ENCODE measurements around the gene SCP2.

The SCP2 gene, protein sequence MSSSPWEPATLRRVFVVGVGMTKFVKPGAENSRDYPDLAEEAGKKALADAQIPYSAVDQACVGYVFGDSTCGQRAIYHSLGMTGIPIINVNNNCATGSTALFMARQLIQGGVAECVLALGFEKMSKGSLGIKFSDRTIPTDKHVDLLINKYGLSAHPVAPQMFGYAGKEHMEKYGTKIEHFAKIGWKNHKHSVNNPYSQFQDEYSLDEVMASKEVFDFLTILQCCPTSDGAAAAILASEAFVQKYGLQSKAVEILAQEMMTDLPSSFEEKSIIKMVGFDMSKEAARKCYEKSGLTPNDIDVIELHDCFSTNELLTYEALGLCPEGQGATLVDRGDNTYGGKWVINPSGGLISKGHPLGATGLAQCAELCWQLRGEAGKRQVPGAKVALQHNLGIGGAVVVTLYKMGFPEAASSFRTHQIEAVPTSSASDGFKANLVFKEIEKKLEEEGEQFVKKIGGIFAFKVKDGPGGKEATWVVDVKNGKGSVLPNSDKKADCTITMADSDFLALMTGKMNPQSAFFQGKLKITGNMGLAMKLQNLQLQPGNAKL

DNA sequence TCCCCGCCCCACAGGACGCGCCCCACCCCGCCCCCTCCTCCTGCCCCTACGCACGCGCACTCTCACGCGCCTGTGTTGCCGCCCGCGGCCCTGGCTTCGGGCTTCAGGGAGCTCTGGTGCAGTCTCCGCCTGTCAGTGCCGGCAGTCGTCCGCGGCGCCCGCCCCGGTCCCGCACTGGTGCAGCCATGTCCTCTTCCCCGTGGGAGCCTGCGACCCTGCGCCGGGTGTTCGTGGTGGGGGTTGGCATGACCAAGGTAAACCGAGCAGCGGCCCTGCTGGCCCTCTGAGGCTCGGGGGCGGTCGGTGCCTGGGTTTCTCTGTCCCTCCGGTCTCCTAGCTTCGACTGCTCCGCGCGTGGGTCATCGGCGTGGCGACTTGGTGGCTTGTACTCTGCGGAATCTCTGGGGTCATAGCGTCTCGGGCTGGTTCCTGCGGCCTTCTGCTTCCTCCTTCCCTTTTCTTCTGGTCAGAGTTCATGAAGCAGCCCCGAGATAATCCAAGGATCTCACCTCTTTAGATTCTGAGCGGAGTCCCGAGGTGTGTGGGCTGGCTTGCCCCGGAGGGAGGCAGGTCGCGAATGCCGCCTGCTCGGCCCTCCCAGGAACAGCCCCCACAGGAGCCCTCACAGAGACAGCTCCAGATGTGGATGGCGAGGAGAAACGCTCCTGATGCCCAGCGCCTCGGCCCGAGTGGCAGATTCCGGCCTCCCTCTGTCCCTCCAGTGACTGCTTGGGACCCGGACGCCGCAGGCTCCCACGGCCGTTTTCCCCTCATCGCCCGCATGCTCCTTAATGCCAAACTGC lies at the start of gene SCP2:
TSS of gene SCP2 (plus strand) at position 65 of the 803 bp plus-strand sequence. CDS start at position 186, 121 bp downstream.
- peak; percentile 62 for DNase-seq

DNA sequence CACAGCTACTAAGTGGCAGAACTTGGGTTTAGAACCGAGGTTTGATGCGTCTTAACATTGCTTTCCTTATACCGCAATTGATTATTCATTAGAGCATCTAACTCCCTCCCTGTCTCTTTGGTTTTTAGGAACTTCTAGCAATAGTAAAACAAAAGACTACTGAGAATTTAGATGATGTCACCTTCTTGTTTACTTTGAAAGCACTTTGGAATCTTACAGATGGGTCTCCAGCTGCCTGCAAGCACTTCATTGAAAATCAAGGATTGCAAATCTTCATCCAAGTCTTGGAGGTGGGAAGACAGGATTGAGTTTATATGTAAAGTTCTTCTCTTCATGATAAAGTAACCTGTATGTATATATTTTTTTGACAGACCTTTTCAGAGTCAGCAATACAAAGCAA lies 49.5 kb upstream of the SCP2 start:
- no peak for DNase-seq

DNA sequence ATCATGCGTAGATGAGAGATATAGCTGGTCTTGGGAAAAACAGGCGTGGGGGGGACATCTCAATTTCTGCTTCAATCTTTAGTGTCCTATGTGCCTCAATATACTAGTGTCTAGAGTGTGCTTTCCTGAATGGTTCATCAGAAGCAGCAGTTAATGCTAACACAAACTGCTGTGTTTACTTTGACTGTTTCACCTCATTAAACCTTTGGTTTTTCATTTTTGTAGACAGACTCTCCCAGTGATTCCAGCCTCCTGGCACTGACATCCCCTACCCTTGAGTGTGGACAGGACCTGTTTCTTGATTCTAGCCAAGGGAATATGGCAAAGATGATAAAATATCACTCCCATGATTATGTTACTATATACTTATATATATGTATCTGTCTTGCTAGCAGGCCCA lies 46.9 kb upstream of the SCP2 start:
- DNase-seq = no peak

DNA sequence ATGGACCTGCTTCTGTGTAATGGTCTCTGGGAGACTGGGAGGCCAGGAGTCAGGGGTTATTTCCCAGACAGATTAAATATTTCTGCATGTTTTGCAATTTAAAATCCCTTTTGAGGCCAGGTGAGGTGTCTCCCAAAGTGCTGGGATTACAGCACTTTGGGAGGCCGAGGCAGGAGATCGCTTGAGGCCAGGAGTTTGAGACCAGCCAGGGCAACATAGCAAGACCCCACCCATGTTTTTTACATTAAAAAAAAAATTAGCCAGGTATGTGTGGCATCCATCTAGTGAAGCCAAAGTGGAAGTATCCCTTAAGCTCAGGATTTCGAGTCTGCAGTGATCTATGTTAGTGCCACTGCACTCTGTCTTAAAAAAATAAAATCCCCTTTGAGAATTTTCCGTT lies 39.6 kb upstream of the SCP2 start:
- DNase-seq = no peak

DNA sequence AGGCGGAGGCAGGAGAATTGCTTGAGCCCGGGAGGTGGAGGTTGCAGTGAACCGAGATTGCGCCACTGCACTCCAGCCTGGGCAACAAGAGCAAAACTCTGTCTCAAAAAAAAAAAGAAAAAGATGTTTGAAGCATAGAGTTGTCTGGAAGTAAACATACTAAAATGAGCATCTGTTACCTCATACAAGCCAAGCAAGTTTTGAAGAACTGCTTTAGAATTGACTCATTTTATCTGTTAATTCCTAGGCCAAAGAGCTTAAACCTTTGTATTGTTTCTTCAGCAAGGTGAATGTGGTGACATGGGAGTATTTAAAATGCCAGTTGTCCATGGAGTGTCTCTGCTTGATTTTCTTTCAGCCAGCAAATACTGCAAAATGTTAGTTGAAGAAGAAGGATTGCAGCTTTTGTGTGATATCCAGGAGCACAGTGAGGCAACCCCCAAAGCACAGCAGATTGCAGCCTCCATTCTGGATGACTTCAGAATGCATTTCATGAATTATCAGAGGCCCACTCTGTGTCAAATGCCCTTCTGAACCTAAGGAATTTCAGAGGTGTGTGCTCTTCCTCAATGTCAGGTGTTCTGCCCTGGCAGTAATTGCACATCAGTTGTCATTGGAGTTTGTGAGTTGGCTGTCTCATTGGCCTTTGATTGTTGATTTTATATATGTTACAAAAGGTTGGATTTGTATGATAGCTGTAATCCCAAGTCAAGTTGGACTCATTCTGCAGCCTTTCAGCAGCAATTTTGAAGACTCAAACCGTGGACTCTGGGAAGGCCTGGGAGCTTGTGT lies 34.5 kb upstream of the SCP2 start:
- no peak for DNase-seq

DNA sequence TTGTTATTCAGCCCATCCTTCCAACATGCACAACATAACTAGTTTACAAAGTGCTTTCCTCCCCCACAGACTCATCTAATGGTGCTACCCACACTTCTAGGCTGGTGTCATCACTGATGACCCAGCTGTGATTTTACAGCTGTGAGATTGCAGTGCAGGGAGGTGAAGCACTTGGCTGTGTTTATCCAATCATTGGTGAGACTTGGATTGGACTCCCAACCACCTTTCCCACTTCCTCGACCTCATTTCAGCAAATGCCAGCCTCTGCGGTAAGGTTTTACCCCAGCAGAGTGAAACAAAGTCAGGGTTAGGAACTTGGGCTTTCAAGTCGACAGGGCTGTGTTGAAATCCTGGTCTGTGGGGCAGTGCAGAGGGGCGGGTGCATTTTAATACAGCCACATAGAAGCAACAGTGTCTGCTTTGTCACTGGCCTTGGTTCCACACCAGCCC lies 27.6 kb upstream of the SCP2 start:
- DNase-seq = no peak

DNA sequence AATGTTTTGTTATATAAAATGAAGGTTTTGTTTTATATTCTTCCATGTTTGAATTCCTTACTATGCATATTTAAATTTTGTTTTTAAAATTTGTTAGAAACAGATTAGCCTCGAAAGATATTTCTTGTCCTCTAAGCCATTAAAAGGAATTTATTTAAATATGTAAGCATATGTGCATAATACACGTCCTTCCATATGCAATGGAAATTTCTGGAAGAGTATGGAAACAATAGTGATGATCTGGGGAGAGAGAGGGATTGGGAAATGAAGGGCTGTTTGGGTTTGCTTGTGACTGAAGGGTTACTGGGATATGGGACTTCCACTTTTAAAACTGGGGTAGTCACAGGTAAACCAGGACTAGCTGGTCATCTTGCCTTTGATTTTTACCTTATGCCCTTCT lies 26.7 kb upstream of the SCP2 start:
- no peak for DNase-seq

DNA sequence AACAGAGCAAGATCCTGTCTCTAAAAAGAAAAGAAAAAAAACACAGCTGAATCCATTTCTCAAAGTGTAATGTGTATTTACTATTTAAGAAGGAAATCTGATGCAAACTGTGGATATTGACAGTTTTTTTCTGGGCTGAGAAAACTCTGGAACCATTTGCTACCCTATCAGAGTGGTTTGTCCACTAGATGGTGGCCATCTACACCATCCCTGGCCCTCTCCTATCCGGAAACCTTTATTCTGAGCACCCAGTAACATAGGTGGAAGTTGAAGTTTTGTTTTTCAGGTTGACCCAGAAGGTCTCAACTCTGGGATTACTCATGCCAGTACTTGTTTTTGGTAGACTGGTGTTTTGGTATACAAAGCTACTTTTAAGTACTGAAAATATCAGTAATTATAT lies 25.7 kb upstream of the SCP2 start:
- DNase-seq = no peak

DNA sequence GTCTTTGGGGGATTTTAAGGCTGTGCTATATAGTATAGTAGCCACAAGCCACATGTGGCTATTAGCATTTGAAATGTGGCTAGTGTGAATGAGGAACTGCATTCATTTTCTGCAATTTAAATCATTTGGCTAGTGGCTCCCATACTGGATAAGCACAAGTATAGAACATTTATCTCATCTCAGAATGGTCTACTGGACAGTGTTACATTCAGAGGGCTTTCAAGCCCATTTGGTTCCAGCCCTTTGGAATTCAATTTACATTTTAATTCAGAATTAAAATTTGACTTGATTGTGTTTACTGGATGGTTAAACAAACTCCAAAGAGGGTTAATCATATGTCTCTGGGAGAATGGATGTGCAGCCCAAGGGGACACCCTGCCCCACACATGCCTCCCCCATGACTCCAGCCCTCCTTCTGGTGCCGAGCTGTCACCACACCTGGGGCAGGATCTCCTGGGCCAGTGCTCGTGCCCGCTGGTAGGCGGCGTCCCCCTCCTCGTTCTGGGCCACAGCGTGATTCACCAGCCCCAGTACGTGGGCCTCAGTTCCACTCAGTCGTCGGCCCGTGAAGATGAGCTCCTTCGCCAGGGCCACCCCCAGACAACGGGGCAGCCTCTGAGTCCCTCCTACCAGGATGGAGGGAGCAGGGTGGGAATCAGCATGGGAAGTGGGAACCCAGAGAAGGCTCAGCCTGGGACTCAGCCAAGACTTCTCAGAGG lies 22.7 kb upstream of the SCP2 start:
- DNase-seq = no peak

DNA sequence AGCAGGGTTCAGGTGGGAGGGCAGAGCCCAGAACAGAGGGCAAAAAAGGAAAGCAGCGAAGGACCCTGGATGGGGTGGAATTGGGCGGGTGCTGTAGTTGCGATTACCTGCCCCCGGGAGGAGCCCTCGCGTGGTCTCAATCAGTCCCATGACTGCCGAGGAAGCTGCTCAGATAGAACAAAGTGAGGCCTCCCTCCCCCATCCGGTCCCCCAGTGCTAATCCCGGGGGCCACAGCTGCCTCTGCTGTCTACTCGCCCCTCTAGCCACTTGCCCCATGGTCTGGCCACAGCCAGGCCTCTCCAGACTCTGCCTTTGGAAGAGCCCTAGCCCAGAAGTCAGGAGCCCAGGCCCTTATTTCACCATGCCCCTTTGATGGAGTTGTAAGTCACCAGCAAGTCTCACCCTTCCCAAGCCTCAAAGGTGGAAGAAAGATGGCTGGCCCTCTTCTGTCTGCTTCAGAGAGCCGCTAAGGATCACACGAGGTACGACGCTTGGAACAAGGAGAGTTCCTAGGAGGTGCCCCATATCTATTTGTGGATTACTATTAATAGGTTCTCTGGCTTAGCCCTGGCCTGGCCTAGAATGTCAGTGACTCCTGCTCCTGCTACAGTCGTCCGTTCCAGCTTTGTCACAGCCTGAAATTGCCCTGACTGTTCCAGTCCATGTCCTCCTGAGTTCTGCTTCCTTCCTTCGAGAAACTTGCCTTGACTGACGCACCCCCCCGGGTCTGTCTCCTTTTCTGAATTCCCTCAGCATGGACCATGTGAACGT lies 22.0 kb upstream of the SCP2 start:
- peak; percentile 8 for DNase-seq

DNA sequence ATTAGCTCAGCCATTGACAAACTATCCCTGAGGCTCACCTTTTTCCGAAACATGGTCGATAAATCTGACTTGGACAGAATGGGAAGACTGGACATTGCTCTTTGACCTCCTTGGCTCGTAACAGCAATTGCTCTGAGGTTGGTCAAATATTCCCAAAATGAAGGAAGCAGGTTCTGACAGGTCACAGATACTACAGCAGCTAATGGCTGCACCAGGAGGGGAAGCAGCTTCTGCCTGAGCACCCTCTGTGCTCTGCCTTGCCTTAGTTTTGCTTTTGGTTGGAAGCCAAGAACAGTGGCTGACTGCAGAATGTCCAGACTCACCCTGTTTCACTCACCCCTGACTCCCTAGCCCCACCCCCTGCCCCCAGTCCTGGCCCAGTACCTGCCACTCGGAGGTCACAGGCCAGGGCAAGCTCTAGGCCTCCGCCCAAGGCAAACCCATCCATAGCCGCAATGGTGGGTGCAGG lies 20.9 kb upstream of the SCP2 start:
- DNase-seq = no peak

DNA sequence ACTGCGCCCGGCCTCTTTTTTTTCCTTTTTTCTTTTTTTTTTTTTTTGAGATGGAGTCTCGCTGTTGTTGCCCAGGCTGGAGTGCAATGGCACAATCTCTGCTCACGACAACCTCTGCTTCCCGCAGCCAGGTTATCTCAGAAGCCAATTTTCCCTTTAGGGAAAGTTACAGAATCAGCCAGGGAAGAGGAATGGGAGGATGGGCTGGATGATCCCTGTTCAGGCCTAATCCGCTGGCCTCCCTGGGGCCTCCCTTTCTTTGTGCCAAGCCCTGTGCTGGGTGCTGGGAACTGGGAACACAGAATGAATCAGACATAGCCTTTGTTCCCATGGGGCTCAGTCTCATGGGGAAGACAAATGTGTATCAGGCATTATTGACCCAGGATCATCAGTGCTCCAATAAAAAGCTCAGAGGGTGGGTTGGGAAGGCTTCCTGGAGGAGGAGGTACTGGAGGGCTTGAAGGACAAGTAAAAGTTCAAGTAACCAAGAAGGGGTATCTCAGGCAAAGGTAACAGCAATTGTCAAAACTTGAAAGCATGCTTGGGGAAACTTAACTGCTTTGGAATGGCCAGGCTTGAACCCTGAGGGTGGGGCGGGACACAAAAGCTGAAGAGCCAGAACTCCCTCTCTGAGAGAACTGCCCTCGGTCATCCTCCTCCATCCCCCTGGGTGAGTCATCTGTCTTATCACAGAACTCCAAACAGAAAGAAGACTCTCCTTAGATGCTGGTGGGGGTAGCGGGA lies 19.8 kb upstream of the SCP2 start:
- no peak for DNase-seq

DNA sequence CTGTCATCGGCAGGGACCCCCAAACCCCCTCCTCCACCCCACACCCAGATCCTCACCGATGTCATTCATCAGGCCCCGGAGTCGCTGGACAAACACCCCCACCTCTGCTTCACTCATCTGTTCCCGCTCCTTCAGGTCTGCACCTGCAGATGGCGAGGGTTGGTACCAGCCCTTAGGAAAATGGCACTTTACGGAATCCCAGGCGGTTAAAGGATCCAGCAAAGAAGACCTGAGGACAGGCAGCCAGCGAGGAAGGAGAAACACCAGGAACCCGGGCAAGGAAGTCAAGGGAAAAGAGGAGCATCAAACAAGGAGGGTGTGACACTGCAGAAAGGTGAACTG lies 19.3 kb upstream of the SCP2 start:
- DNase-seq = no peak

DNA sequence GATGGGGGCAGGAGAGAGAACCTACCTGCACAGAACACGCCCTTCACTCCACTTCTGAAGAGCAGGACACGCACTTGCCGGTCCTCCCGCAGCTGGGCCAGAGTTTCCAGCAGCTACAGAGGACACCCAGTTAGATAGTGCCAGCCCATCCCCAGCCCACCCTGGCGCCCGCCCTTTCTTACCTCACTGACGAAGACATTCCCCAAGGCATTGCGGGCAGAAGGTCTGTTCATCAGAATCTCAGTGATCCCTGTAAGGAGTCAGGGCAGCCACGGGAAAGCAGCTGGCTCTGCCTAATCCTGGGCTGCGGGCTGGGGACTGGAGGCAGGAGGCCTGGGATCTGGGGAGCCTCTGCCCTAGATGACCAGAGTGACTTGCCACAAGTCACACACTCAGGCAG lies 15.5 kb upstream of the SCP2 start:
- DNase-seq = no peak

DNA sequence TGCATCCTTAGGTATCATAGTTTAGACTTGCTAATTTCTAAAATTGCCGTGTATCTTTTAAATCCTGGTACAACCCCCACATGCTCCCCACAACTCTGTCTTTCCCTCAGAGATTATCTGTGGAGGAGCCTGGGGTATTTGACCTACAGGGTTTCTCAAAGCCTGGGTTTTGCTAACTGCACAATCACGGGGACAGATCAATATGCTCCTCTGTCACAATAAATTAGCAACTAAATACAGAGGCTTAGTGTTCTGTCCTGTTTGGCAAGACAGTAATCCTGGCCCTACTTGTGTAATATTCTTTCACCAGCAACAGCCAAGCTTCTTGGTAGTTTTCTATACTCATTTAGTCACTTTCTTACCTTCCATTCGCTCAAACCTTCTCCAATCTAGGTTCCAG lies 14.1 kb upstream of the SCP2 start:
- DNase-seq = no peak

DNA sequence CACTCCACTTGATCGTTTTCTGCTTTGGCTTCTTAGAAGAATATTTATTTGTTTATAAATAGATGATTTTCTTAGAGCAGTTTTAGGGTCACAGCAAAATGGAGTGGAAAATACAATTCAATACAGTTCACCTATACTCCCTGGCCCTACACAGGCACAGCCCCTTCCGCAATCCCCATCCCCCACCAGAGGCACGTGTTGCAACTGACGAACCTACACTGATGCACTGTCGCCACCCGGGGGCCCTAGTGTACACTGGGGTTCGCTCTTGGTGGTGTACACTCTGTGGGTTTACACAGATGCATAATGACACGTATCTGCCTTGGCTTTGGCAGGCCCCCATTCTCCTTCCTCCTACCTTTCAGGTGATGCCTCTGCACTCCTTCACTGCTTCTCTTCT lies 13.5 kb upstream of the SCP2 start:
- DNase-seq = no peak

DNA sequence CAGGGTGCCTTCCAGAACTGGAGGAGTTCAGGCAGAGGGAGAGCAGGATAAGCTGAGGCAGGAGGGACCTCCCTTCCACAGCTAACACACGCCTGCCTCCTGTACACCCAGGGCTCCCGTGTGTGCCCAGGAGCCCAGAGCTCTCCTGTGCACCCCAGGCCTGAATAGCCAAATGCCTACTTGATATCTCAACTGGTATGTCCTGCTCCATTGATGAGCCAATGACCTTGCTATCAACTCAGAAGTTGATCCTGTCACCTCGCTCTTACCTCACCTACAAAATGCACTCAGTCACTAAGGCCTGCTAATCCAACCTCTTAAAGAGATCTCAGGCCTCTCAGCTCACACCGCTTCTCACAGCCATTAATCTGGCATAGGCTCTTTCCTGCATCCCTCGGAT lies 12.6 kb upstream of the SCP2 start:
- DNase-seq = no peak

DNA sequence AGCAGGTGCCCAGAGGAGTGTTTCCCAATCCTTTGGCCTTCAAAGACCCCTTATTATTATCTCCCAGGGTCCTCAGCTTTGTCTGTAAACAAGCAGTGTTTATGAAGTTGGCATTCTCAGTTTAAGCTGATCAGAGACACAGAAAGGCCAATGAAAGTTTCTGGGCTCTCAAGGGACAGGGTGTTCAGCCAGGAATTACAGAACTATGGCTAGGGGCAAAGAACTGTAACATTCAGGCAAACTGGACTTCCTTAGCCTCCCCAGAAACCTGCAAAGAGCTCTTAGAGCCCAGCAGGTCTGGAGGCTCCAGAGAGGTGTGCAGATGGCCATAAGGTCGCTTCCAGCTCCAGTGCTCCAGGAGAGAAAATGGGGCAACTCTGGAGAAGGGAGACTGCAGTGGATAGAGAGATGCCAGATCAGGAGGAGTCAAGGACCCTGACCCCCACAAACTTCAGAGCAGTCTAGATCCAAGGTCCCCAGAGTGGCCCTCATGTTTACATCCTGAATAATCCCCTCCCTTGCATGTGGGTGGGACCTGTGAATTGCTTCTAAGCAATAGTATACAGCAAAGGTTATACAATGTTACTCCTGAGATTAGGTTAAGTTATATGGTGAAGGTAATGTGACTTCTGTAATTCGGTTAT lies 11.7 kb upstream of the SCP2 start:
- no peak for DNase-seq

DNA sequence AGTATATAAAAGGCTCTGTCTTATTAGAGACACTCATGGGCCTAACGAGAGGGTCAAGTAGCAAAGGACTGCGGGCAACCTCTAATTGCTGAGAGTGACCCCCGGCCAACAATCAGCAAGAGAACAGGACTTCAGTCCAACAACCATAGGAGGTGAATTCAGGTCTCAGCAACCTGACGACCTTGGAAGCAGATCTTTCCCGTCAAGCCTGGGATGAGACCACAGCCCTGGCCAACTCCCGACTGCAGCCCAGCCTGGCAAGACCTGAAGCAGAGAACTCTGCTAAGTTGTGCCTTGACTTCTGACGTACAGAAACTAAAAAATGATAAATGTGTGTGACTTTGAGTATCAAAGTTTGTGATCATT lies 11.2 kb upstream of the SCP2 start:
- no peak for DNase-seq

DNA sequence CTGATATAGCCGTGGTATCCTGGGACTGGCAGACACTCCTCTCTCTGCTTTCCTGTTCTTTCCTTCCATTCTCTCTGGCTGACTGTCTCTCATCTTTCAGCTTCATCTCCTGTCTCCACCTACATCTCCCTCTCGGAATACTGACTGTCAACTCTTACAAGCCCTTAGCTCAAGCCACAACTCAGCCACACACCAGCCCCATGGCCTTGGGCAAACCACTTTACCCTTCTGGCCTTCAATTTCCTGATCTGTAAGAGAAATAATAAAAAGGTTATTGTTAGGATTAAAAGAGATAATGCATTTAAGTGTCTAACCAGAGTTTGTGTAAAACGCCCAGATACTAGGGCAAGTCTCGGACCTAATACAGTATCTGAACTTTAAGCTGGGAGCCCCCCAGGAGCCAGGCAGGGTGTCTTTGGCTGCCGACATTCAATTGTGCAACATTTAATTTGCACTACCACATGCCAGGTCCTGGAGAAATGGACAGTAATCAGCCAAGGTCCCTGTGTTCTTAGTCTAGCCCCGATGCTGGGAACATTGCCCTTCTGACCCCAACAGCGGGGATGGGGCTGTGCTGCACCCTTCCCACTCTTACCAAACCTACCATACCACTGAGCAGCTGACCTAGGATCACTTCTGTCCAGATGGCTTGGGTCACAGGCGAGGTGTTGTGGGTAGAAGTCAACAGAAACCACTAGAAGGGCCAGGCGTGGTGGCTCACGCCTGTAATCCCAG lies 10.7 kb upstream of the SCP2 start:
- DNase-seq = no peak
